Trophoblast cell (in vitro differentiated cells and primary cell): ENCODE measurements around the gene TSKS.
A peak's percentile ranks its signal among the peaks of the same experiment; 100 is the strongest.

ENCODE experiments used
- DNase-seq, 2 donors: peaks; one replicate each; pipeline ENCODE4 v3.0.0-alpha.2; 2016
- H2AFZ ChIP-seq: 2 replicates; pipeline ENCODE4 v1.6.1; 2013; ENCODE audit warnings: low read length, moderate library complexity, mild to moderate bottlenecking; ENCODE audit not compliant: insufficient read depth, poor library complexity
- H2AK5ac ChIP-seq: 2 replicates; pipeline ENCODE4 v1.6.1; 2013; ENCODE audit warnings: mild to moderate bottlenecking, low read length
- H2BK120ac ChIP-seq: 2 replicates; pipeline ENCODE4 v1.6.1; 2013; ENCODE audit warnings: low read length, mild to moderate bottlenecking, moderate library complexity; ENCODE audit not compliant: insufficient read depth, poor library complexity
- H2BK12ac ChIP-seq: 2 replicates; pipeline ENCODE4 v1.6.1; 2013; ENCODE audit warnings: mild to moderate bottlenecking, low read length, moderate library complexity
- H2BK5ac ChIP-seq: 2 replicates; pipeline ENCODE4 v1.6.1; 2013; ENCODE audit warnings: low read length, low read depth, moderate library complexity, mild to moderate bottlenecking; ENCODE audit not compliant: poor library complexity
- H3K14ac ChIP-seq: 2 replicates; pipeline ENCODE4 v1.6.1; 2013; ENCODE audit warnings: mild to moderate bottlenecking, low read length
- H3K18ac ChIP-seq: 2 replicates; pipeline ENCODE4 v1.6.1; 2013; ENCODE audit warnings: mild to moderate bottlenecking, low read length
- H3K23ac ChIP-seq: 2 replicates; pipeline ENCODE4 v1.6.1; 2013; ENCODE audit warnings: low read length
- H3K27ac ChIP-seq: 2 replicates; pipeline ENCODE4 v1.5.1; 2013; ENCODE audit warnings: low read depth, mild to moderate bottlenecking, inconsistent platforms, low read length, moderate library complexity
- H3K27me3 ChIP-seq: 2 replicates; pipeline ENCODE4 v1.6.1; 2013; ENCODE audit warnings: inconsistent platforms, mild to moderate bottlenecking, low read length, moderate library complexity; ENCODE audit not compliant: insufficient read depth
- H3K36me3 ChIP-seq, 2 experiments: 1 replicate in 1 of 2; 2 replicates in 1 of 2; pipeline ENCODE4 v1.6.1; 2013; ENCODE audit warnings: low read length in 2 of 2, mild to moderate bottlenecking in 2 of 2, moderate library complexity in 1 of 2; ENCODE audit not compliant: insufficient read depth in 2 of 2, control insufficient read depth in 1 of 2
- H3K4ac ChIP-seq: 2 replicates; pipeline ENCODE4 v1.6.1; 2013; ENCODE audit warnings: low read depth, mild to moderate bottlenecking, low read length, moderate library complexity
- H3K4me1 ChIP-seq, 2 experiments: 1 replicate in 1 of 2; 2 replicates in 1 of 2; pipeline ENCODE4 v1.6.1; 2013; ENCODE audit warnings: low read length in 2 of 2, mild to moderate bottlenecking in 2 of 2, moderate library complexity in 1 of 2; ENCODE audit not compliant: insufficient read depth in 2 of 2, control insufficient read depth in 1 of 2
- H3K4me2 ChIP-seq: 2 replicates; pipeline ENCODE4 v1.6.1; 2013; ENCODE audit warnings: inconsistent platforms, mild to moderate bottlenecking, low read length, moderate library complexity
- H3K4me3 ChIP-seq: 2 replicates; pipeline ENCODE4 v1.5.1; 2013; ENCODE audit warnings: mild to moderate bottlenecking, low read depth, low read length, inconsistent platforms
- H3K79me1 ChIP-seq: one replicate; pipeline ENCODE4 v1.6.1; 2013; ENCODE audit warnings: low read length
- H3K79me2 ChIP-seq: 2 replicates; pipeline ENCODE4 v1.6.1; 2013; ENCODE audit warnings: low read length, mild to moderate bottlenecking; ENCODE audit not compliant: control insufficient read depth, insufficient read depth, poor library complexity
- H3K9ac ChIP-seq: 2 replicates; pipeline ENCODE4 v1.6.1; 2013; ENCODE audit warnings: mild to moderate bottlenecking, low read length
- H3K9me3 ChIP-seq: 2 replicates; pipeline ENCODE4 v1.6.1; 2013; ENCODE audit warnings: low read depth, mild to moderate bottlenecking, control low read depth, inconsistent platforms, low read length; ENCODE audit not compliant: insufficient read depth
- H4K12ac ChIP-seq: 2 replicates; pipeline ENCODE4 v1.6.1; 2013; ENCODE audit warnings: low read depth, mild to moderate bottlenecking, low read length, moderate library complexity
- H4K8ac ChIP-seq: 2 replicates; pipeline ENCODE4 v1.6.1; 2013; ENCODE audit warnings: low read depth, mild to moderate bottlenecking, low read length, moderate library complexity
- H4K91ac ChIP-seq: one replicate; pipeline ENCODE4 v1.6.1; 2013; ENCODE audit warnings: low read depth, mild to moderate bottlenecking, low read length, moderate library complexity
- WGBS: extraction: QIAGEN DNeasy Blood & Tissue Kit; methylation state at CpG from one replicate; pipeline ENCODE4 v1.1.7; 2013; ENCODE audit warnings: missing lambda C conversion rate; ENCODE audit not compliant: insufficient read length, insufficient coverage; ENCODE audit errors: extremely low coverage; 5-methylcytosine and 5-hydroxymethylcytosine counted together

The TSKS gene

GRCh38 chr19:49705919-49706318 lies 57.2 kb downstream of the TSKS start:
- Histone ChIP-seq H3K4ac (no peak overlapping the region), H2BK12ac (no peak overlapping the region), H3K36me3 (no peaks in the 10 kb centered on the region), H3K14ac (no peak overlapping the region), H3K4me1 (no peaks in the 10 kb centered on the region), H4K12ac (no peak overlapping the region), H3K4me2 (no peak overlapping the region), H2AFZ (peak overlapping the region; percentile 8), H3K18ac (no peak overlapping the region), H3K9ac (no peak overlapping the region), H3K4me3 (no peak overlapping the region), H3K23ac (no peak overlapping the region), H2BK120ac (no peak overlapping the region), H3K9me3 (no peaks in the 10 kb centered on the region), H3K79me1 (no peaks in the 10 kb centered on the region), H4K91ac (no peak overlapping the region), H2AK5ac (no peak overlapping the region), H4K8ac (no peak overlapping the region), H3K27me3 (no peaks in the 10 kb centered on the region), H2BK5ac (no peak overlapping the region), H3K27ac (no peak overlapping the region), H3K79me2 (no peaks in the 10 kb centered on the region)
- DNase-seq: no peak
- WGBS: no CpG with 5 or more reads among the region's 16 CpGs

GRCh38 chr19:49704888-49705642 lies 58.0 kb downstream of the TSKS start:
- H4K8ac ChIP-seq: no peak overlapping the region
- no peak overlapping the region for H4K91ac ChIP-seq
- H2AFZ ChIP-seq: no peak overlapping the region
- H2AK5ac ChIP-seq: no peak overlapping the region
- no peak overlapping the region for H4K12ac ChIP-seq
- no peak overlapping the region for H3K4ac ChIP-seq
- no peaks in the 10 kb centered on the region for H3K79me1 ChIP-seq
- no peak for DNase-seq
- H3K4me2 ChIP-seq: no peak overlapping the region
- no peaks in the 10 kb centered on the region for H3K79me2 ChIP-seq
- no peak overlapping the region for H3K4me3 ChIP-seq
- no peak overlapping the region for H3K23ac ChIP-seq
- H2BK5ac ChIP-seq: no peak overlapping the region
- no peak overlapping the region for H3K14ac ChIP-seq
- WGBS: no CpG with 5 or more reads among the region's 22 CpGs
- no peak overlapping the region for H3K18ac ChIP-seq
- H3K27me3 ChIP-seq: no peaks in the 10 kb centered on the region
- H3K4me1 ChIP-seq: no peaks in the 10 kb centered on the region
- H2BK12ac ChIP-seq: no peak overlapping the region
- H3K36me3 ChIP-seq: no peaks in the 10 kb centered on the region
- no peak overlapping the region for H3K9ac ChIP-seq
- no peaks in the 10 kb centered on the region for H3K9me3 ChIP-seq
- H2BK120ac ChIP-seq: no peak overlapping the region
- no peak overlapping the region for H3K27ac ChIP-seq

- no peak overlapping the region for H3K27ac ChIP-seq
- no peak overlapping the region for H2BK120ac ChIP-seq
- H2AFZ ChIP-seq: no peak overlapping the region
- no peak overlapping the region for H3K14ac ChIP-seq
- DNase-seq: peak in 1 of 2 donors; percentile 16
- no peaks in the 10 kb centered on the region for H3K79me2 ChIP-seq
- no peak overlapping the region for H2BK5ac ChIP-seq
- no peak overlapping the region for H3K4me2 ChIP-seq
- no peak overlapping the region for H3K18ac ChIP-seq
- no peaks in the 10 kb centered on the region for H3K36me3 ChIP-seq
- no peak overlapping the region for H4K8ac ChIP-seq
- no peaks in the 10 kb centered on the region for H3K27me3 ChIP-seq
- WGBS: no CpG with 5 or more reads among the region's 40 CpGs
- no peak overlapping the region for H3K23ac ChIP-seq
- H3K4me1 ChIP-seq: no peaks in the 10 kb centered on the region
- H4K91ac ChIP-seq: no peak overlapping the region
- H3K79me1 ChIP-seq: no peaks in the 10 kb centered on the region
- H2BK12ac ChIP-seq: no peak overlapping the region
- H3K9me3 ChIP-seq: no peaks in the 10 kb centered on the region
- H2AK5ac ChIP-seq: no peak overlapping the region
- no peak overlapping the region for H3K9ac ChIP-seq
- no peak overlapping the region for H4K12ac ChIP-seq
- H3K4me3 ChIP-seq: no peak overlapping the region
- no peak overlapping the region for H3K4ac ChIP-seq
Observed at GRCh38 chr19:49701271-49701786, 61.8 kb downstream of the TSKS start.

- Histone ChIP-seq H3K9ac (no peak overlapping the region), H2BK120ac (no peak overlapping the region), H3K14ac (no peak overlapping the region), H3K4me2 (no peak overlapping the region), H4K91ac (no peak overlapping the region), H2BK5ac (no peak overlapping the region), H4K12ac (no peak overlapping the region), H2BK12ac (no peak overlapping the region), H4K8ac (no peak overlapping the region), H3K9me3 (no peaks in the 10 kb centered on the region), H3K27ac (no peak overlapping the region), H3K27me3 (no peaks in the 10 kb centered on the region), H3K79me1 (no peaks in the 10 kb centered on the region), H3K4me3 (no peak overlapping the region), H3K36me3 (no peaks in the 10 kb centered on the region), H3K4ac (no peak overlapping the region), H3K4me1 (no peaks in the 10 kb centered on the region), H2AK5ac (no peak overlapping the region), H3K18ac (no peak overlapping the region), H3K79me2 (no peaks in the 10 kb centered on the region), H3K23ac (no peak overlapping the region), H2AFZ (no peak overlapping the region)
- no peak for DNase-seq
- no CpG with 5 or more reads among the region's 11 CpGs for WGBS
Observed at GRCh38 chr19:49700563-49700962, 62.5 kb downstream of the TSKS start.
